Glomerular visceral epithelial cell (primary cell): Measurements from ENCODE around the gene GPD2.

ENCODE experiments used
- DNase-seq: peaks from one replicate; pipeline ENCODE4 v3.0.0-alpha.2; 2016; ENCODE audit errors: extremely low spot score

The GPD2 gene

GRCh38 chr2:156435718-156436496 lies at the start of gene GPD2:
Gene GPD2, plus strand, starts transcription at chr2:156436379. Its CDS starts 39,727 bp downstream, at chr2:156476106.
- DNase-seq = peak; percentile 92

GRCh38 chr2:156394033-156394741 lies 42.0 kb upstream of the GPD2 start:
- DNase-seq = no peak

- no peak for DNase-seq
Measured at GRCh38 chr2:156396126-156396525, 40.1 kb upstream of the GPD2 start.

GRCh38 chr2:156397229-156397628 lies 39.0 kb upstream of the GPD2 start:
- no peak for DNase-seq

GRCh38 chr2:156398176-156398575 lies 38.0 kb upstream of the GPD2 start:
- no peak for DNase-seq

- DNase-seq = no peak
Measured at GRCh38 chr2:156399224-156399949, 36.8 kb upstream of the GPD2 start.

- peak; percentile 91 for DNase-seq
Measured at GRCh38 chr2:156399950-156400705, 36.1 kb upstream of the GPD2 start.

GRCh38 chr2:156400706-156401678 lies 35.2 kb upstream of the GPD2 start:
- peak; percentile 89 for DNase-seq

GRCh38 chr2:156401861-156402260 lies 34.3 kb upstream of the GPD2 start:
- DNase-seq = no peak

- DNase-seq = no peak
Measured at GRCh38 chr2:156405586-156405985, 30.6 kb upstream of the GPD2 start.

- no peak for DNase-seq
Measured at GRCh38 chr2:156411835-156412234, 24.3 kb upstream of the GPD2 start.

- DNase-seq = peak; percentile 25
Measured at GRCh38 chr2:156421851-156422250, 14.3 kb upstream of the GPD2 start.

- no peak for DNase-seq
Measured at GRCh38 chr2:156423674-156424282, 12.4 kb upstream of the GPD2 start.

GRCh38 chr2:156427074-156427473 lies 9.1 kb upstream of the GPD2 start:
- no peak for DNase-seq

- no peak for DNase-seq
Measured at GRCh38 chr2:156429211-156429610, 7.0 kb upstream of the GPD2 start.

- no peak for DNase-seq
Measured at GRCh38 chr2:156430236-156430979, 5.8 kb upstream of the GPD2 start.

GRCh38 chr2:156430980-156431358 lies 5.2 kb upstream of the GPD2 start:
- peak; percentile 38 for DNase-seq

- DNase-seq = peak; percentile 77
Measured at GRCh38 chr2:156434461-156435291, 1.5 kb upstream of the GPD2 start.

GRCh38 chr2:156435396-156435717 lies 822 bp upstream of the GPD2 start:
- no peak for DNase-seq
